HepG2 (cell line): Measurements from ENCODE around the gene PFKL. TPM values are rescaled to one million over a fixed set of nuclear protein-coding genes. Genes with fewer than 3 reads are reported as not detected.

Experiments
- ATAC-seq: fragments of 200-7000 bp; cut with Tn5 transposase; 3 replicates; pipeline ENCODE4 v1.9.1; 2020; ENCODE audit warnings: mild to moderate bottlenecking, moderate library complexity
- BruUV-seq: library from RNA; stranded (reverse); fragments of 400-500 nt; replicated peaks from 2 replicates; lab custom pipeline; 2021; lab: Mats Ljungman, UMichigan
- CTCF ChIA-PET: fragments of 300-600 bp; formaldehyde crosslinking; extraction: SDS; loops from one replicate; lab custom pipeline; 2021; ENCODE audit warnings: low total read pairs, inconsistent platforms, low intra/inter-chr PET ratio; lab: Yijun Ruan, JAX
- POLR2A ChIA-PET: fragments of 350-600 bp; sonication (Branson Sonifier 250); formaldehyde crosslinking; loops from one replicate; lab custom pipeline; 2020; ENCODE audit warnings: antibody characterized with exemption, inconsistent platforms; lab: Yijun Ruan, JAX
- DNase-seq: peaks from one replicate; pipeline ENCODE4 v3.0.0-alpha.2; 2015; ENCODE audit warnings: low spot score
- FAIRE-seq: peaks from 3 replicates; lab custom pipeline; 2011; peaks lifted over from hg19 to GRCh38; lab: Jason Lieb, UNC
- H2AFZ ChIP-seq: one replicate; pipeline ENCODE4 v1.6.1; 2011; ENCODE audit warnings: low read length, inconsistent platforms
- H3K27ac ChIP-seq: fragments of 300-600 bp; 3 replicates; pipeline ENCODE4 v1.8.0; 2011; ENCODE audit warnings: mixed run types, mild to moderate bottlenecking, mixed read lengths, low read length, inconsistent platforms; ENCODE audit not compliant: insufficient read depth; ENCODE audit errors: extremely low read length
- H3K27me3 ChIP-seq, 2 experiments: fragments of 200-600 bp in 1 of 2; 2 replicates in 1 of 2; 3 replicates in 1 of 2; pipeline versions ENCODE4 v1.6.0 to v1.8.0; 2011; ENCODE audit warnings: low read length in 2 of 2, mild to moderate bottlenecking in 2 of 2, moderate library complexity in 2 of 2, inconsistent platforms in 1 of 2; ENCODE audit not compliant: insufficient read depth in 2 of 2, control insufficient read depth in 1 of 2
- H3K36me3 ChIP-seq, 2 experiments: fragments of 200-600 bp in 1 of 2; replicated peaks in 1 of 2; 2 replicates in 1 of 2; 3 replicates in 1 of 2; pipeline versions ENCODE4 v1.5.1 to v1.8.0; 2011; ENCODE audit warnings: low read length in 2 of 2, inconsistent platforms in 1 of 2; ENCODE audit not compliant: insufficient read depth in 2 of 2, control insufficient read depth in 1 of 2
- H3K4me1 ChIP-seq: 2 replicates; pipeline ENCODE4 v1.5.1; 2012; ENCODE audit warnings: low read length, inconsistent platforms; ENCODE audit not compliant: insufficient read depth
- H3K4me2 ChIP-seq: 2 replicates; pipeline ENCODE4 v1.6.0; 2011; ENCODE audit warnings: low read depth, low read length, inconsistent platforms
- H3K4me3 ChIP-seq, 3 experiments: fragments of 200-600 bp in 1 of 3; sonication (generic), shearing (Covaris generic) in 1 of 3; replicated peaks in 1 of 3; 2 replicates each; pipeline ENCODE4 v1.5.1; 2011 to 2016; ENCODE audit warnings: low read length in 3 of 3, inconsistent platforms in 2 of 3, low read depth in 2 of 3, mild to moderate bottlenecking in 2 of 3, control low read depth in 1 of 3, mixed read lengths in 1 of 3; ENCODE audit not compliant: insufficient read depth in 1 of 3
- H3K79me2 ChIP-seq: one replicate; pipeline ENCODE4 v1.6.1; 2011; ENCODE audit warnings: low read length, inconsistent platforms; ENCODE audit not compliant: insufficient read depth
- H3K9ac ChIP-seq: 2 replicates; pipeline ENCODE4 v1.6.0; 2011; ENCODE audit warnings: mild to moderate bottlenecking, low read depth, low read length, inconsistent platforms; ENCODE audit not compliant: insufficient read depth
- H3K9me3 ChIP-seq: 2 replicates; pipeline ENCODE4 v1.5.1; 2012; ENCODE audit warnings: mild to moderate bottlenecking, low read length
- H4K20me1 ChIP-seq: 2 replicates; pipeline ENCODE4 v1.6.0; 2011; ENCODE audit warnings: inconsistent platforms, mild to moderate bottlenecking, low read length, moderate library complexity; ENCODE audit not compliant: insufficient read depth
- ARID2 ChIP-seq: sonication (generic); formaldehyde crosslinking; IDR thresholded peaks from 2 replicates; pipeline ENCODE4 v1.8.1; 2022; ENCODE audit warnings: mild to moderate bottlenecking, missing genetic modification reagents, borderline replicate concordance
- BRF2 ChIP-seq: sonication (generic); formaldehyde crosslinking; IDR thresholded peaks from 2 replicates; pipeline ENCODE4 v1.8.1; 2022; ENCODE audit warnings: mild to moderate bottlenecking, missing genetic modification reagents
- HMGA1 ChIP-seq: sonication (generic); formaldehyde crosslinking; conservative IDR thresholded peaks from 2 replicates; pipeline ENCODE4 v1.4.0; 2020; ENCODE audit warnings: missing genetic modification reagents
- KLF15 ChIP-seq: sonication (generic); formaldehyde crosslinking; IDR thresholded peaks from 2 replicates; pipeline ENCODE4 v1.8.1; 2023; ENCODE audit warnings: borderline replicate concordance, mild to moderate bottlenecking, inconsistent platforms, missing genetic modification reagents, mixed read lengths
- MEF2D ChIP-seq: sonication (generic); formaldehyde crosslinking; IDR thresholded peaks from 2 replicates; pipeline ENCODE4 v1.5.1; 2020; ENCODE audit warnings: mild to moderate bottlenecking, missing genetic modification reagents
- MTERF4 ChIP-seq: sonication (generic); formaldehyde crosslinking; IDR thresholded peaks from 2 replicates; pipeline ENCODE4 v1.8.0; 2023; ENCODE audit warnings: mild to moderate bottlenecking, missing genetic modification reagents
- RBFOX2 ChIP-seq: fragments of 200-400 bp; formaldehyde crosslinking; IDR thresholded peaks from 2 replicates; pipeline ENCODE4 v1.6.1; 2017; ENCODE audit warnings: low read depth, mild to moderate bottlenecking, low read length
- ZNF326 ChIP-seq: sonication (generic); formaldehyde crosslinking; IDR thresholded peaks from 2 replicates; pipeline ENCODE4 v1.4.0; 2020; ENCODE audit warnings: missing genetic modification reagents, borderline replicate concordance
- ZNF691 ChIP-seq: sonication (generic); formaldehyde crosslinking; IDR thresholded peaks from 2 replicates; pipeline ENCODE4 v1.4.0; 2020; ENCODE audit warnings: missing genetic modification reagents, low read depth, mild to moderate bottlenecking, borderline replicate concordance
- ZNF773 ChIP-seq: sonication (generic); formaldehyde crosslinking; IDR thresholded peaks from 2 replicates; pipeline ENCODE4 v1.4.0; 2020; ENCODE audit warnings: missing genetic modification reagents, borderline replicate concordance
- WGBS: methylation state at CpG from one replicate; pipeline ENCODE4 v1.1.6; 2017; ENCODE audit warnings: low lambda C conversion rate; 5-methylcytosine and 5-hydroxymethylcytosine counted together
- in situ Hi-C: cut with HindIII; loops from 2 replicates; pipeline ENCODE4 v1.10.0; 2017; ENCODE audit warnings: low pct_unique_long_range_greater_than_20kb; ENCODE audit not compliant: extremely low pct_ligation_motif_present
- intact Hi-C: fragments of 100-400 bp; cut with micrococcal nuclease; formaldehyde crosslinking; loops from one replicate; pipeline ENCODE4 v1.10.0; 2022; ENCODE audit not compliant: unreplicated experiment
- polyA plus RNA-seq, 8 experiments: library from polyadenylated mRNA; depleted of rRNA in 3 of 8; stranded (reverse) in 7 of 8; unstranded in 1 of 8; fragments of >200 nt; fragmentation: Illumina TruSeq in 4 of 8; extraction: Trizol in 4 of 8; gene quantifications; 2 replicates each; pipeline versions ENCODE4 v1.2.1 to v1.2.3, GENCODE V29; 2011 to 2016; ENCODE audit warnings: low read depth in 4 of 8, missing spikeins in 1 of 8, mixed read lengths in 1 of 8; ENCODE audit not compliant: insufficient read depth in 1 of 8
- total RNA-seq, 5 experiments: library from RNA; depleted of rRNA; stranded (reverse); fragments of >200 nt; fragmentation: Illumina TruSeq; extraction: Trizol; gene quantifications; 2 replicates each; pipeline ENCODE4 v1.2.3, GENCODE V29; 2016; ENCODE audit warnings: low read depth in 1 of 5
- TF ChIP-seq, protein P1 (sequence below): sonication (generic); formaldehyde crosslinking; IDR thresholded peaks from 2 replicates; pipeline ENCODE4 v1.5.0; 2020; ENCODE audit warnings: mild to moderate bottlenecking, missing genetic modification reagents
- TF ChIP-seq, protein P2 (sequence below): sonication (generic); formaldehyde crosslinking; IDR thresholded peaks from 2 replicates; pipeline ENCODE4 v1.8.0; 2022; ENCODE audit warnings: mild to moderate bottlenecking, missing genetic modification reagents

PFKL gene
- total and polyA plus RNA-seq, 2 of the 13 experiments (the other 11 are each of a cell fraction or from before 2014, with no cell fraction given), result 92.8 to 106 TPM

- H3K9me3 ChIP-seq, result no peaks in the 10 kb centered on the region
- intact Hi-C loops (no loop called here), in situ Hi-C loops (no loop called here)
- H3K9ac ChIP-seq, result no peak overlapping the region
- no peaks in the 10 kb centered on the region for H3K79me2 ChIP-seq
- BruUV-seq, result no TSS peak
- 41% methylated on average over 10 of the region's 19 CpGs for WGBS
- H4K20me1 ChIP-seq, result no peaks in the 10 kb centered on the region
- ChIA-PET POLR2A (no interaction called here), CTCF (no interaction called here)
- H3K4me2 ChIP-seq, result no peak overlapping the region
- ATAC-seq (peak; percentile 12), DNase-seq (no peak), FAIRE-seq (no peak)
- no peak overlapping the region for H3K27ac ChIP-seq
- H3K4me3 ChIP-seq, result no peak overlapping the region
- no peak overlapping the region for H2AFZ ChIP-seq
- H3K36me3 ChIP-seq, result no peaks in the 10 kb centered on the region
- H3K4me1 ChIP-seq, result peaks cover 23% of the 10 kb centered on the region
- peaks cover under 1 to 13% of the 10 kb centered on the region in 2 experiments; a peak in 2 of 5 replicates for H3K27me3 ChIP-seq
- TF ChIP-seq MEF2D, result no peak
- TF ChIP-seq KLF15 (CRISPR knock-in tag), result no peak
- TF ChIP-seq, protein P1, sequence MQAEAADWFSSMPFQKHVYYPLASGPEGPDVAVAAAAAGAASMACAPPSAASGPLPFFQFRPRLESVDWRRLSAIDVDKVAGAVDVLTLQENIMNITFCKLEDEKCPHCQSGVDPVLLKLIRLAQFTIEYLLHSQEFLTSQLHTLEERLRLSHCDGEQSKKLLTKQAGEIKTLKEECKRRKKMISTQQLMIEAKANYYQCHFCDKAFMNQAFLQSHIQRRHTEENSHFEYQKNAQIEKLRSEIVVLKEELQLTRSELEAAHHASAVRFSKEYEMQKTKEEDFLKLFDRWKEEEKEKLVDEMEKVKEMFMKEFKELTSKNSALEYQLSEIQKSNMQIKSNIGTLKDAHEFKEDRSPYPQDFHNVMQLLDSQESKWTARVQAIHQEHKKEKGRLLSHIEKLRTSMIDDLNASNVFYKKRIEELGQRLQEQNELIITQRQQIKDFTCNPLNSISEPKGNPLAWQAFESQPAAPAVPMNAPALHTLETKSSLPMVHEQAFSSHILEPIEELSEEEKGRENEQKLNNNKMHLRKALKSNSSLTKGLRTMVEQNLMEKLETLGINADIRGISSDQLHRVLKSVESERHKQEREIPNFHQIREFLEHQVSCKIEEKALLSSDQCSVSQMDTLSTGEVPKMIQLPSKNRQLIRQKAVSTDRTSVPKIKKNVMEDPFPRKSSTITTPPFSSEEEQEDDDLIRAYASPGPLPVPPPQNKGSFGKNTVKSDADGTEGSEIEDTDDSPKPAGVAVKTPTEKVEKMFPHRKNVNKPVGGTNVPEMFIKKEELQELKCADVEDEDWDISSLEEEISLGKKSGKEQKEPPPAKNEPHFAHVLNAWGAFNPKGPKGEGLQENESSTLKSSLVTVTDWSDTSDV (CRISPR knock-in tag), result no peak
- no peak for TF ChIP-seq RBFOX2
- TF ChIP-seq ARID2 (CRISPR knock-in tag), result no peak
- no peak for TF ChIP-seq ZNF691
- TF ChIP-seq HMGA1 (CRISPR knock-in tag), result no peak
- no peak for TF ChIP-seq MTERF4 (CRISPR knock-in tag)
- no peak for TF ChIP-seq ZNF773 (CRISPR knock-in tag)
- TF ChIP-seq, protein P2, sequence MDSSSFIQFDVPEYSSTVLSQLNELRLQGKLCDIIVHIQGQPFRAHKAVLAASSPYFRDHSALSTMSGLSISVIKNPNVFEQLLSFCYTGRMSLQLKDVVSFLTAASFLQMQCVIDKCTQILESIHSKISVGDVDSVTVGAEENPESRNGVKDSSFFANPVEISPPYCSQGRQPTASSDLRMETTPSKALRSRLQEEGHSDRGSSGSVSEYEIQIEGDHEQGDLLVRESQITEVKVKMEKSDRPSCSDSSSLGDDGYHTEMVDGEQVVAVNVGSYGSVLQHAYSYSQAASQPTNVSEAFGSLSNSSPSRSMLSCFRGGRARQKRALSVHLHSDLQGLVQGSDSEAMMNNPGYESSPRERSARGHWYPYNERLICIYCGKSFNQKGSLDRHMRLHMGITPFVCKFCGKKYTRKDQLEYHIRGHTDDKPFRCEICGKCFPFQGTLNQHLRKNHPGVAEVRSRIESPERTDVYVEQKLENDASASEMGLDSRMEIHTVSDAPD, result no peak
- TF ChIP-seq BRF2, result no peak
- no peak for TF ChIP-seq ZNF326 (CRISPR knock-in tag)
These were observed 38.8 kb upstream of the PFKL start for GRCh38 chr21:44260791-44261631.
